Medulla oblongata (tissue), 1 donor: Measurements from ENCODE around the gene ACTN1.
"Not testable (repeated sequence)": the region's sequence is repeated elsewhere in the genome, so short reads cannot be mapped to it uniquely, and the experiment has no call there.

Experiments used
- DNase-seq: peaks from one replicate; pipeline ENCODE4 v3.0.0-alpha.2; 2015; ENCODE audit errors: extremely low spot score

ACTN1 gene

GRCh38 chr14:68979021-68979721 is at the start of gene ACTN1:
ACTN1 (minus strand) TSS chr14:68979302; CDS start chr14:68979056, 246 bp downstream.
- DNase-seq: peak; percentile 86

GRCh38 chr14:69027242-69027913 is 48.3 kb upstream of the ACTN1 start:
- no peak for DNase-seq

GRCh38 chr14:69023035-69023434 is 43.9 kb upstream of the ACTN1 start:
- no peak for DNase-seq

GRCh38 chr14:69022093-69022492 is 43.0 kb upstream of the ACTN1 start:
- not testable (repeated sequence) for DNase-seq

- DNase-seq: no peak
These were observed 38.6 kb upstream of the ACTN1 start for GRCh38 chr14:69017706-69018105.

- DNase-seq: no peak
These were observed 35.7 kb upstream of the ACTN1 start for GRCh38 chr14:69014829-69015259.

GRCh38 chr14:69013943-69014782 is 35.1 kb upstream of the ACTN1 start:
- peak; percentile 10 for DNase-seq

GRCh38 chr14:69012256-69012953 is 33.3 kb upstream of the ACTN1 start:
- DNase-seq: no peak

GRCh38 chr14:69010648-69011047 is 31.5 kb upstream of the ACTN1 start:
- no peak for DNase-seq

- DNase-seq: no peak
These were observed 29.4 kb upstream of the ACTN1 start for GRCh38 chr14:69008421-69008884.

- no peak for DNase-seq
These were observed 27.2 kb upstream of the ACTN1 start for GRCh38 chr14:69006346-69006745.

- no peak for DNase-seq
These were observed 26.5 kb upstream of the ACTN1 start for GRCh38 chr14:69005432-69006148.

GRCh38 chr14:69004731-69005431 is 25.8 kb upstream of the ACTN1 start:
- DNase-seq: no peak

GRCh38 chr14:69003626-69004025 is 24.5 kb upstream of the ACTN1 start:
- no peak for DNase-seq

GRCh38 chr14:69002069-69002468 is 23.0 kb upstream of the ACTN1 start:
- no peak for DNase-seq

GRCh38 chr14:69001375-69001774 is 22.3 kb upstream of the ACTN1 start:
- no peak for DNase-seq

GRCh38 chr14:68998062-68998461 is 19.0 kb upstream of the ACTN1 start:
- DNase-seq: no peak

GRCh38 chr14:68995731-68996130 is 16.6 kb upstream of the ACTN1 start:
- no peak for DNase-seq

GRCh38 chr14:68994056-68994455 is 15.0 kb upstream of the ACTN1 start:
- DNase-seq: no peak

- no peak for DNase-seq
These were observed 8.5 kb upstream of the ACTN1 start for GRCh38 chr14:68987653-68988036.
